ENCODE results near the gene AP1M1. TPM values are rescaled to one million over a fixed set of nuclear protein-coding genes. Genes with fewer than 3 reads are reported as not detected.
A peak's percentile ranks its signal among the peaks of the same experiment; 100 is the strongest.
"Not testable (repeated sequence)": the region's sequence is repeated elsewhere in the genome, so short reads cannot be mapped to it uniquely, and the experiment has no call there.

Gene AP1M1
- 10 to 100 TPM; 56.4 to 69.1 (median 62.5) TPM for polyA plus RNA-seq (ENCODE audit: insufficient read length in 4 of 4)

DNA sequence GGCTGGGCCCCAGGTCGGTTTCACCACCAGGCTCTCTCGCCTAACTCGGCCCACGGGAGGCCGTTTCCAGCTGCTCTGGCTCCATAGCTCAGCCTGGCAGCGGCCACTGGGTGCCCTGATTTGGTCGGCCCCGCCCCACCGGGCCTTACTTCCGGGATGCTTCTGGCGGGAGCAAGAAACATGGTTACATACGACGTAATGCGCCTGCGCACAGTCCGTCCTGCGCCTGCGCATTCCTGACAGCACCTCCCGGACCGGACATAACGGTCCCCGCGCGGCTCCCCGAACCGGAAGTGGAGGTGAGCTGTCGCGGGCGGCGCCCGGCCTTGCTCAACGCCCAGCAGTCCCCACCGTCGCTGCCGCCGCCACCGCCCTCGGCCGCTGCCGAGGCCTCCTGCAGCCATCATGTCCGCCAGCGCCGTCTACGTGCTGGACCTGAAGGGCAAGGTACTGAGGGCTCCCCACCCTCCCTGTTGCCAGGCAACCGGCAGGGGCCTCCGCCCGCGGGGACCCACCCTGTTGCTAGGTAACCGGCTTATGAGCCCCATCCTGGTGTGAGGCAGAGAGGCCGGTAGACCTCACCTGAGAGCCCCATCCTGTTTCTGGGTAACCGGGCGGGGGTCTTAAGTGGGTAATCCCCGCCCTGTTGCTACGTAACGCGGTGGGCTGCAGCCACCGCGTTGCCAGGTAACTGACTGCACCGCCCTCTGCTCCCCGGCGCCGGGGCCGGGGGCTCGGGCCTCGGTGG lies at the start of gene AP1M1:
Gene AP1M1, plus strand, starts transcription at position 290 of the 748 bp plus-strand sequence. Its CDS starts 116 bp downstream, at position 406.
- peak; percentile 85 to 95 (median 90) for DNase-seq (ENCODE audit: low read depth in 4 of 4, low spot score in 2 of 4)

DNA sequence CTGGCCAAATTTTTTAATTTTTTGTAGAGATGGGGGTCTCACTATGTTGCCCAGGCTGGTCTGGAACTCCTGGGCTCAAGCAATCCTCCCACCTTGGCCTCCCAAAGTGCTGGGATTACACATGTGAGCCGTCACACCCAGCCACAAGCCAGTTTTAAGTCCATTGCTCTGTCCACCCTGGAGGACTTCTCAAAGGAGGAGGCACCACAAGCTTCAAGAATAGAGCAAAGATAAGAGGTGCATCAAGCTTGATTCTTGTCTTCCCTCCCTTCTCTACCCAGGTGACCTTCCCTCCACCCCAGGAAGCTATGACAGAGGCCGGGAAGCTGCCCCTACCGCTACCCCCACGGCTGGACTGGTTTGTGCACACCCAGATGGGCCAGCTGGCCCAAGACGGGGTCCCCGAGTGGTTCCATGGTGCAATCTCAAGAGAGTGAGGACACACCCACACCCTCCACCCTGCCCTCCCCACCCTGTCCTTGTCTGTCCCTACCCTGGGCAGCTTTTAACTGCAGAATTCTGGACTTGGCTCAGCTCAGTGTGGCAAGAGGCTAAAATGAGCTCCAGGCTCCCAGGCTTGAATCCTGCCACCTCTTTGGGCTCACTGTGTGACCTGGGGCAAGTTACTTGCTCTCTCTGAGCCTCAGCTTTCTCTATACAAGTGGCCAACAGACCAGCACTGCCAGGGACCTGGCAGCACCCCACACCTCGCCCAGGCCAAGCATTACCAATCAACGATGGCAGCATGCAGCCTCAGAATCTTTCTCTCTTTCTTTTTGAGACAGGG lies 49.1 kb upstream of the AP1M1 start:
- no peak for DNase-seq (ENCODE audit: low read depth in 4 of 4, low spot score in 2 of 4)

DNA sequence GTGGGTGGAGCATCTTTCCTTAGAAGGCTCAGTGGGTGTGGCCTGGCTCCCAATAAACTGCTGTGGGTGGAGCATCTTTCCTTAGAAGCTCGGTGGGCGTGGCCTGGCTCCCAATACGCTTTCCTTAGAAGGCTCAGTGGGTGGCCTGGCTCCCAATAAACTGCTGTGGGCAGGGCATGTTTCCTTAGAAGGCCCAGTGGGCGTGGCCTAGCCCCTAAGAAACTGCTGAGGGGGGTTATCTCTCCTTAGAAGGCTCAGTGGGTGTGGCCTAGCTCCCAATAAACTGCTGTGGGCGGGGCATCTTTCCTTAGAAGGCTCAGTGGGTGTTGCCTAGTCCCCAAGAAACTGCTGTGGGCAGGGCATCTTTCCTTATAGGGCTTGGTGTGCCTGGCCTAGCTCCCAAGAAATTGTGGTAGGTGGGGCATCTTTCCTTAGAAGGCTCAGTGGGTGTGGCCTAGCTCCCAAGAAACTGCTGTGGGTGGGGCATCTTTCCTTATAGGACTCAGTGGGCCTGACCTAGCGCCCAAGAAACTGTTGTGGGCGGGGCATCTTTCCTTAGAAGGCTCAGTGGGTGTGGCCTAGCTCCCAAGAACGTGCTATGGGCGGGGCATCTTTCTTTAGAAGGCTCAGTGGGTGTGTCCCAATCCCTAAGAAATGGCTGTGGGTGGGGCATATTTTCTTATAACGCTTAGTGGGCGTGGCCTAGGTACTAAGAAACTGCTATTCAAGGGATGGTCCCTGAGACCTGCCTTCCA lies 44.0 kb upstream of the AP1M1 start:
- DNase-seq (ENCODE audit: low read depth in 4 of 4, low spot score in 2 of 4) = no peak

DNA sequence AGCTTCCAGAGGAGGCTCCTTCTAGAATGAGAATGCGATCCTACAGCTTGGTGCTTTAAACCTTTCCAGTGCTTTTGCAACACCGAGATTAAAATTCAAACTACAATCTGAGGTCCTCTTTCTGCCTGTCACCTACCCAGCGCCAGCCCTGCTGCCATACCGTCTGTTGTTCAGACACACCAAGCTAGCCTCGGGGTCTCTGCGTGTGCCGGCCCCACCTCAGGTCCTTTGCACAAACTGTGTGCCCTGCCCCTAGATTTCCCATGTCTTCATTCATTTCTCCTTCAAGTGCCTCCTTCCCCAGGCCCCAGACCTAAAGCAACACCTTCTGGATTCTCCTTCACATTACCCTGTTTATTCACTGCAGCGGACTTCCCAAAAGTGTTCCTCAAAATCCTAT lies 43.2 kb upstream of the AP1M1 start:
- DNase-seq (ENCODE audit: low read depth in 4 of 4, low spot score in 2 of 4) = no peak

DNA sequence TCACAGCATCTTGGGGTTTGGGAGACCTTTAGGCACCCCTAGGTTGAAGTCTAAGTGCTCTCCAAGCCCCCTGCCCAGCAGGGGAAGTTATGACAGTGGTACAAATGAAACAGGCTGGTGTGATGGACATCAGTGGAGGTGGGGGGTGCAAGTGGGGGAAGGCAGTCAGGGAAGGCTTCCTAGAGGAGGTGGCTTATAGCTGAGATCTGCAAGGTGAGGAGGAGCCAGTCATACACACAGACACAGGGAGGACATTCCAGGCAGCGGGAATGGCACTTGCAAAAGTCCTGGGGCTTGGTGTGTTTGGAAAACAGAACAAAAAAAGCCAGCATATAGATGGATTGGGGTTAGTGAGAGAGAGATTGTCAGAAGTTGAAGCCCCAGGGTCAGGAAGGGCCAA lies 42.6 kb upstream of the AP1M1 start:
- no peak for DNase-seq (ENCODE audit: low read depth in 4 of 4, low spot score in 2 of 4)

DNA sequence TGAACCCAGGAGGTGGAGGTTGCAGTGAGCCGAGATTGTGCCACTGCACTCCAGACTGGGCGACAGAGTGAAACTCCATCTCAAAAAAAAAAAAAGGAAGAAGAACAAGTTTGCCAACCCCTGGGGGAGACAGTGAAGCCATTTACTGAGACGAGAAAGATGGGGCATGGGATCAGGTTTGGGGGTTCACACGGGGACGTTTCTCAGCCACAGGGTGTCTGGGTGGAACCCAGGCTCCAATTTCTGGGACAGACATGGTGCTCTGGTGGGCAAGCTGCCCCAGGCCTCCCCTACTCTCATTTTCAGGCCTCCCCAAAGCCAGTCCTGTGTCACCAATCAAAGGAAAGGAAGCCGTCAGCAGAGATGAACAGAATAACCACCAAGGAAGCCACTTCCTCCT lies 40.8 kb upstream of the AP1M1 start:
- no peak for DNase-seq (ENCODE audit: low read depth in 4 of 4, low spot score in 2 of 4)

DNA sequence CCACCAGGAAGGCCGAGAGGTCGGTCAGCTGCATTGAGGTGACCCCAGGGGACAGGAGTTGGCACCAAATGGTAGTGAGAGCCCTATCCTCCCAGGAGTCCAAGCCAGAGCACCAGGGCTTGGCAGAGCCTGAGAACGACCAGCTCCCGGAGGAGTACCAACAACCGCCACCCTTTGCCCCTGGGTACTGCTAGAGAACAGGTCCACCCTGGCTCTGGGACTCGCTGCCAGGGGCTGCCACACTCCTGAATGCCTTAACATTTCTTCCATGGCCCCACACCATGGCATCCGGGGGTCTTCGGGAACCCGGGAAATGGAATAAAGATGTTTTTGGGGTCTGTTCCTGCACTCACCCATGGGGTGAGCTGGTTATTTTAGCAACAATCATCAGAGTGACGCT lies 40.1 kb upstream of the AP1M1 start:
- no peak for DNase-seq (ENCODE audit: low read depth in 4 of 4, low spot score in 2 of 4)

DNA sequence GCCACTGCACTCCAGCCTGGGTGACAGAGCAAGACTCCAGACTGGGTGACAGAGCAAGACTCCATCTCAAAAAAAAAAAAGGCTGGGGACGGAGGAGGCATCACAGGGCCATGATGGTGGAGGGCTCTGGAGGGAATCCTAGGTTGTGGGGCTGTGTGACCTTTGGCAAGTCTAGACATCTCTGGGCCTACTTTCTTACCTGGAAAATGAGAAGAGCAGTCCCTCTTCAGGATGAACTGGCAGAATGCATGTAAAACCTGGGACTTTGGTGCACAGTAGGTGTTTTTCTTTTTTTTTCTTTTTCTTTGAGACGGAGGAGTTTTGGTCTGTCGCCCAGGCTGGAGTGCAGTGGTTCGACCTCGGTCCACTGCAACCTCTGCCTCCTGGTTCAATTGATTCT lies 38.1 kb upstream of the AP1M1 start:
- DNase-seq (ENCODE audit: low read depth in 4 of 4, low spot score in 2 of 4) = no peak

DNA sequence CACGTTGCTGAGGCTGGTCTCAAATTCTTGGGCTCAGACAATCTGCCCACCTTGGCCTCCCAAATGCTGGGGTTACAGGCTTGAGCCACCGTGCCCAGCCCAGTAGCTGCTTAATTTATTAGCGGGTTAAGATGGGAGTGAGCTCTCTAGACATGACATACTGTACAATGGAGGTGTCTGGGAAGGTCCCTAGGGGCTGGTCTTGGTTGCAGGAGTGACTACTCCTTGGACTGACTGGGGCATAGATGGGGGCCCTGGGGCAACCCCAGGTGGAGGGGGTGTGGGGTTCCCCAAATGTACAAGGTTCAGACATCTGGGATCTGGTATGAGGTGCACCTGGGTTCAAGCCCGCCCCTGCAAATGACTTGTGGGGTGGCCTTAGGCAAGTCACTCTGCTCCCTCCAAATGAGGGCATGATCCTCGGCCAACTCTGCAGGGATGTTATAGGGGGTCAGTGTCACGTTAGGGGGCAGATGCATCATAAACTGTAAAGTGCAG lies 37.2 kb upstream of the AP1M1 start:
- DNase-seq (ENCODE audit: low read depth in 4 of 4, low spot score in 2 of 4) = no peak

DNA sequence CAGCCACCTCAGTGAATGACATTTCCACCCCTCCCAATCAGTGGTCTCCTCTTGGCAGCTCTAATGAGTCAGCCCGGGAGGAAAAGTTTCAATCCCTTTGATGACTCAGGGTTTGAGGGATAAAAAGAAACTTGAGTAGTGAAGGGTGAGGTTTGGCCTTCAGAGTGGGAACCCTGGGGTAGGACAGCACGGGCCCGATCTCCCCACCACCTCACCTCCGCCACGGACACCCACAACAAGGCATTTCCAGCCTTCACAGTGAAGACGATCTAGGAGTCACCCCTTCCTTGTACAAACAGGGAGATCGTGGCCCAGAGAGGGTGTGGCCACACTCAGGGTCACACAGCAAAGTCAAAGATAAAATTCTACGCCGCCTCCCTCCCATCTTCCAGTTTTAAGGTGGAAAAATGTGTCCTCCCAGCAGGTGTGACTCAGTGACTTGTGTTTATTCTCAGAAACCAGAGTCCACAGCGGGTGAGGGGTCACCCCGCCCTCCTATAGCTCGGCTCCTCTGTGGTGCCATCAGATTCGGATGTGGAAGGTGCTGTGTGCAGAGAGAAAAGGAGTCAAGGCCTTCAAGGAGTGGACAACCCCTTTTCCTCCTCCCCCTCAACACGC lies 36.7 kb upstream of the AP1M1 start:
- DNase-seq (ENCODE audit: low read depth in 4 of 4, low spot score in 2 of 4) = no peak

DNA sequence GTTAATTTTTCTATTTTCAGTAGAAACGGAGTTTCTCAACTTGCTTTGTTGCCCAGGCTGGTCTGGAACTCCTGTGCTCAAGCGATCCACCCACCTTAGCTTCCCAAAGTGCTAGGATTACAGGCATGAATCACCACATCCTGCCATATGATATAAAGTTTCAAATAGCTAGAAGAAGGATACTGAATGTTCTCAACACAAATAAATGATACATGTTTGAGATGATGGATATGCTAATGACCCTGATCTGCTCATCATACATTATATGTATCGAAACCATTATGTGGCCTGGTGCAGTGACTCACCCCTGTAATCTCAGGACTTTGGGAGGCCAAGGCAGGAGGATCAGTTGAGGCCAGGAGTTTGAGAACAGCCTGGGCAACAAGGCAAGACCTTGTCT lies 35.9 kb upstream of the AP1M1 start:
- DNase-seq (ENCODE audit: low read depth in 4 of 4, low spot score in 2 of 4) = no peak

DNA sequence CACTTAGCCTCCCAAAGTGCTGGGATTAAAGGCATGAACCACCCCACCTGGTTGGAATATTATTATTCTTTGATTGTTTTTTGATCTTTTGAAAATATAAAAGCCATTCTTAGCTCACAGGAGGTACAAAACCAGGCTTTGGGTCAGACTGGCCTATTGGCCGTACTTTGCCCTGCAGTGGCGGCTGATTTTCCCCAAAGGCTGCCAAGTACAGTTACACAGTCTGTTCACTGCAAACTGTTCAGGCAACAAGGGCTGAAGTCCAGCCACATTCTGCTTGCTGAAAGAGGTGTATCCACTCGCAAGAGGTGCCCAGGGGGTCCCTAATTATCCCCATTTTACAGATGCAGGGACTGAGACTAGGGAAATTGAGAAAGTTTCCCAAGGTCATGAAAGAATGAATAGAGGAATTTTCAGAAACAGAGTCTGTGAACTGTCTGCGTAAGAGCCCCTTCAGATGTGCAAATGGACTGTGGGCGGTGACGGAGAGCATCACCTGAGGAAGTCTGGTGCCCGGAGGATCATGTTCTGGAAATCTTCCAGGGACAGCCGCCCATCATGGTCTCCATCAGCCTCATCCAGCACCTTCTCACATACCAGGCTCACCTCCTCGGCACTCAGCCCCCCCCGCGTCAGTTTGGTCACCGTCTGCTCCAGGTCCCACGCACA lies 33.4 kb upstream of the AP1M1 start:
- DNase-seq (ENCODE audit: low read depth in 4 of 4, low spot score in 2 of 4) = no peak

DNA sequence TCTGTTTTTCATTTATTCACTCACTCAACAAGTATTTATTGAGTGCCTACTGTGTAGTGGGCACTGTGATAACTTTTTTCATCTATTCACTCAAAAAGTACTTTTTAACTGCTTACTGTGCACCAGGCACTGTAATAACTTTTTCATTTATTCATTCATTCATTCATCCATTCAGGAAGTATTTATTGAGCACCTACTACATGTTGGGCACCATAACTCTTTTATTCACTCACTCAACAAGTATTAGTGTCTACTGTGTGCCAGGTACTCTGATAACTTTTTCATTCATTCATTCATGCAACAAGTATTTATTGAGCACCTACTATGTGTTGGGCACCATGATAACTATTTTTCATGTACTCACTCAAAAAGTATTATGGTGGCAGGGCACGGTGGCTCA lies 31.3 kb upstream of the AP1M1 start:
- no peak for DNase-seq (ENCODE audit: low read depth in 4 of 4, low spot score in 2 of 4)

DNA sequence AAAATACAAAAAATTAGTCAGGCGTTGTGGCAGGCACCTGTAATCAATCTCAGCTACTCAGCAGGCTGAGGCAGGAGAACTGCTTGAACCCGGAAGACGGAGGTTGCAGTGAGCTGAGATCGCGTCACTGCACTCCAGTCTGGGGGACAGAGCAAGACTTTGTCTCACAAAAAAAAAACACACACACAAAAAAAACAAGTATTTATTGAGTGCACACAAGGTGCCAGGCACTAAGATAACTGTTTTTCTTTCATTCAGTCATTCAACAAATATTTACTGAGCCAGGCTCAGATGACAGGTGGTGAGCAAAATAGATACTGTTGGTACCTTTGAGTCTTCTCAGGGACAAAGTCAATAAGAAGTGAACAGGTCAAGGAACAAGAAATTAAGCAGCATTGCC lies 30.7 kb upstream of the AP1M1 start:
- DNase-seq (ENCODE audit: low read depth in 4 of 4, low spot score in 2 of 4) = no peak

DNA sequence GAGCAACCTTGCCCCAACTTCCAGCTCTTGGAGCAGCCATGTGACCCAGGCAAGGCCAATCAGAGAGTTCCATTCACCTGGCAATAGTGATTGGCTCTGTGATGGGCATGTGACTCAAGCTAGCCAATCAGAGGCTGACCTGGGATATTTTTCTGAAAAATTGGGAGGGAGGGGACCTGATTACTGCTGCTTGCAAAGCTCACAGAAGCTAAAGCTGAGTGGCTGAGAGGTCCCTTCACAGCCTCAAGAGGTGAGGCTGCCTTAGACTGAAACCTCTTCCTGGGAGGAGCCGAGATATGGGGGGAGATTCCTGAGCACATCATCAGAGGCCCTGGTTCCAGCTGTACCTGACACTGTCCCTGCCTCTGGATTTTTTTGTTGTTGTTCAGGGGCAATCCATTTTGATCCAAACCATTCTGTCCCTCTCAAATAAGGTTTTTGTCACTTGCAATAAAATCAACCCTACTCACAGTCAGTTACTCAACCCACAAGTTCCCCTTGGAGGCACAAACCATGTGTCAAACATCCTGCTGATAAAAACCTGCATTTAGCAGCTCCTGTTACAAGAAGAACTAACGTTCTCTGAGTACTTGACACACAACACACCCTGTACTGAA lies 29.1 kb upstream of the AP1M1 start:
- DNase-seq (ENCODE audit: low read depth in 4 of 4, low spot score in 2 of 4) = no peak

DNA sequence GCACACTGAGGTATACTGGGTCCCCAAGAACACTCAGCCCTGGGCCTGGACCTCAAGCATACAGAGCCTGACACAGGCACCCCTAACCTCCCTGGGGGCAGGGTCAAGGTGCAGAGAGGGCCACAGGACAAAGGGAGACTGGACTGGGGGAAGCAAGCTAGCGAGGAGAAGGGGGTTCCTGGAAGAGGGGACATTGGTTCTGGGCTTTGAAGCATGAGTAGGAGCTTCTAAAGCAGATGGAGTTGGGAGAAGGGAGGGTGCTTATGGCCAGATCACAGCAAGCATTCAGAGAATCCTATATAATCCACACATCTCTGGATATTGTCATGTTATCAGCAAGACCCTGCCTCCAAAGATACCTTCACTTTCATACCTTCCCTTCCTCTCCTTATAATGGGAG lies 27.6 kb upstream of the AP1M1 start:
- no peak for DNase-seq (ENCODE audit: low read depth in 4 of 4, low spot score in 2 of 4)

DNA sequence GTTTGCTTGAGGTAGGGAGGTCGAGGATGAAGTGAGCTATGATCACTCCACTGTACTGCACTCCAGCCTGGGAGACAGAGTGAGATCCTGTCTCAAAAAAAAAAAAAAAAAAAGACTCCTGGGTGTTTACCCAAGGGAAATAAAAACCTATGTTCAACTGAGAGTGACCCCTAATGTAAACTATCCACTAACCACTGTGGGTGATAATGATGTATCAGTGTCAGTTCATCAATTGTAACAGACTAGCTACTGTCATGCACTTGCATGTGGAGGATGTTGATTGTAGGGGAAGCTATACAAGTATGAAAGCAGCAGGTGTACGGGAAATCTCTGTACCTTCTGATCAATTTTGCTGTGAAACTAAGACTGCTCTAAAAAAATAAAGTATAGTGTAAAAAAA lies 21.8 kb upstream of the AP1M1 start:
- DNase-seq (ENCODE audit: low read depth in 4 of 4, low spot score in 2 of 4) = no peak

DNA sequence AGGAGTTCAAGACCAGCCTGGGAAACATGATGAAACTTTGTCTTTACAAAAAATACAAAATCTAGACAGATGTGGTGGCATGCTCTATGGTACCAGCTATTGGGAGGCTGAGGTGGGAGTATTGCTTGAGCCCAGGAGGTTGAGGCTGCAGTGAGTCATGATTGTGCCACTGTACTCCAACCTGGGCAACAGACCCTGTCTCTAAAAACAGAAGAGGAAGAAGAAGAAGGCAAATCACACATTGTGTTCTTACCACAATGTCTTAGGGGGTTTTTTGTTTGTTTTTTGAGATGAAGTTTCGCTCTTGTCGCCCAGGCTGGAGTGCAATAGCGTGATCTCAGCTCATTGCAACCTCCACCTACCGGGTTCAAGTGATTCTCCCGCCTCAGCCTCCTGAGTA lies 18.8 kb upstream of the AP1M1 start:
- DNase-seq (ENCODE audit: low read depth in 4 of 4, low spot score in 2 of 4) = not testable (repeated sequence)

DNA sequence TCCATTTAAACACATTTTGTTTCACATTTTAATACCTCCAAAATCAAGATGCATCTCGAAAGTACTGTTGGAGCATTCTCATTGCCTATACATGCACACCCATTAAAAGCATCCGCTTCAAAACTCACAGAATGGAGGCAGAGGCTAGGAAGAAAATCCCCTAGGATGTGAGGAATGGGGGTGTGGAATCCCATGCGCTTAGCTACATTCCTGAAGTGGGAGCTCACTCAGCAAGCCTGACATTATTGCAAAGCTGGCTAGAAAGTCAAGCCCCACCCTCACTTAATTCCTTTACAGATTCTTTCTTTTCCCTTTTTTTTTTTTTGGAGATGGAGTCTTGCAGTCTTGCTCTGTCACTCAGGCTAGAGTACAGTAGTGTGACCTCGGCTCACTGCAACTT lies 17.1 kb upstream of the AP1M1 start:
- DNase-seq (ENCODE audit: low read depth in 4 of 4, low spot score in 2 of 4) = no peak

DNA sequence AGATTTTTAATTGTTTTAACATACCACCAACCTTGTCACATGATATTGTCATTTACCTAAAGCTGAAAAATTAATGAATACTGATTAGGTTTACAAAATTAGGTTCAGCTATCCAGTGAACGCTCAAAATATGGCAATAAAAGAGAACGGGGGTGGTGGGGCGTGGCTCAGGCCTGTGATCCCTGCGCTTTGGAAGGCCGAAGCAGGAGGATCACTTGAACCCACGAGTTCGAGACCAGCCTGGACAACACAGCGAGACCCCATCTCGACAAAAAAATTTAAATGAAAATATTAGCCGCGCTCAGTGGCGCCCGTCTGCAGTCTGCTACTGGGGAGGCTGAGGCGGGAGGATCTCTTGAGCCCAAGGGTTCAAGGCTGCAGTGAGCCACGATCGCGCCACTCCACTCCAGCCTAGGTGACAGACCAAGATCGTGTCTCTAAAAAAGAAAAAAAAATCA lies 13.0 kb upstream of the AP1M1 start:
- DNase-seq (ENCODE audit: low read depth in 4 of 4, low spot score in 2 of 4) = no peak
